Heart left ventricle (tissue), 16 donors: ENCODE results near the gene ARFIP1. TPM values are rescaled to one million over a fixed set of nuclear protein-coding genes. Genes with fewer than 3 reads are reported as not detected.

Source experiments
- ATAC-seq, 4 donors: fragments of 200-7000 bp; cut with Tn5 transposase; one replicate each; pipeline ENCODE4 v1.9.1; 2020 to 2022; ENCODE audit warnings: moderate library complexity in 4 of 4, mild to moderate bottlenecking in 3 of 4, moderate number of reproducible peaks in 1 of 4
- DNase-seq, 5 donors: peaks; one replicate each; pipeline ENCODE4 v3.0.0-alpha.2; 2020
- H3K27ac ChIP-seq, 12 donors: fragments of 200-600 bp; sonication (generic) in 4 of 12; one replicate each; pipeline versions ENCODE4 v1.5.0 to v1.8.0; 2016 to 2022; ENCODE audit warnings: mild to moderate bottlenecking in 2 of 12
- H3K27me3 ChIP-seq, 9 donors: fragments of 200-600 bp; sonication (generic) in 2 of 9; one replicate each; pipeline versions ENCODE4 v1.5.1 to v1.8.0; 2016 to 2022; ENCODE audit warnings: mild to moderate bottlenecking in 3 of 9
- H3K36me3 ChIP-seq, 9 donors: fragments of 200-600 bp; sonication (generic) in 2 of 9; one replicate each; pipeline versions ENCODE4 v1.5.0 to v1.8.0; 2018 to 2022; ENCODE audit warnings: mild to moderate bottlenecking in 2 of 9
- H3K4me1 ChIP-seq, 12 donors: fragments of 200-600 bp; sonication (generic) in 4 of 12; one replicate each; pipeline versions ENCODE4 v1.5.0 to v1.8.0; 2016 to 2022; ENCODE audit warnings: mild to moderate bottlenecking in 3 of 12
- H3K4me3 ChIP-seq, 12 donors: fragments of 200-600 bp; sonication (generic) in 4 of 12; one replicate each; pipeline versions ENCODE4 v1.5.0 to v1.8.0; 2017 to 2022; ENCODE audit warnings: mild to moderate bottlenecking in 9 of 12, moderate library complexity in 4 of 12
- H3K9me3 ChIP-seq, 12 donors: fragments of 200-600 bp; sonication (generic) in 4 of 12; one replicate each; pipeline versions ENCODE4 v1.5.0 to v1.8.0; 2016 to 2022; ENCODE audit warnings: mild to moderate bottlenecking in 1 of 12
- POLR2A ChIP-seq, 2 donors: fragments of 450-650 bp; IDR thresholded peaks; one replicate each; pipeline ENCODE4 v1.6.1; 2017; ENCODE audit warnings: antibody characterized with exemption in 2 of 2, mild to moderate bottlenecking in 2 of 2, moderate library complexity in 2 of 2
- WGBS, 4 donors: extraction: QIAGEN DNeasy Blood & Tissue Kit in 2 of 4; methylation state at CpG; one replicate each; pipeline versions ENCODE4 v1.1.5 to v1.1.7; 2013 to 2018; 5-methylcytosine and 5-hydroxymethylcytosine counted together
- intact Hi-C, 10 donors: fragments of 100-400 bp; cut with DNase I; formaldehyde crosslinking; loops; one replicate each; pipeline versions ENCODE4 v1.11.1 to v1.14.2; 2022
- polyA plus RNA-seq, 2 donors: library from polyadenylated mRNA; stranded (reverse); fragments of 200-250 nt; gene quantifications; one replicate each; pipeline ENCODE4 v1.2.3, GENCODE V29; 2013
- total RNA-seq, 9 donors: library from RNA; depleted of rRNA in 2 of 9; stranded (reverse); fragments of >200 nt in 2 of 9; fragmentation: NEBNext Ultra II Directional in 3 of 9; extraction: Animal tissue kit (Norgen Biotek cat#: 25700) in 3 of 9; gene quantifications; one replicate each; pipeline versions ENCODE4 v1.1.0 to v1.2.4, GENCODE V29; 2016 to 2023
- TF ChIP-seq, protein P1 (sequence below), 12 donors: fragments of 200-600 bp; sonication (generic) in 4 of 12; IDR thresholded peaks; one replicate each; pipeline versions ENCODE4 v1.5.0 to v1.8.0; 2018 to 2022; ENCODE audit warnings: antibody characterized with exemption in 12 of 12, mild to moderate bottlenecking in 5 of 12
- donor health status: ischemic (EF 13 %, LVEDD 7.1; RV severe dilation, severe dysfunction).
- donor health status: healthy with polysubstance abuse.
- donor health status: DM: no; HTN: yes; CAD: no.
- donor health status: DM: no; HTN: no; CAD: no.
- donor health status: ischemic (EF 25% LVEDD 6.9; RV normal size, moderate dysfunction).
- donor health status: ischemic (EF 25% LVEDD 5.7; RV mildly dilated, moderate dysfunction).
- donor health status: healthy.
- donor health status: DM: yes; HTN: yes; CAD: no.
- donor health status: ischemic (EF 35%, LVEDD 5.7; RV mildly dilated, moderate dysfunction).
- donor health status: nonischemic (EF 11% LVEDD 7.7; RV severe dilation, severe dysfunction).
- donor health status: DM: yes; HTN: yes; CAD: no.
- donor health status: PGD.
- donor health status: ischemic (EF 29% LVEDD 5.4; RV normal size, mild dysfunction).
- donor health status: nonischemic (EF 23%, LVEDD 6.1; RV moderate dilation, normal function).

ARFIP1 gene
- total and polyA plus RNA-seq, 11 donors, result 9.0 to 30.6 (median 11.8) TPM

DNA sequence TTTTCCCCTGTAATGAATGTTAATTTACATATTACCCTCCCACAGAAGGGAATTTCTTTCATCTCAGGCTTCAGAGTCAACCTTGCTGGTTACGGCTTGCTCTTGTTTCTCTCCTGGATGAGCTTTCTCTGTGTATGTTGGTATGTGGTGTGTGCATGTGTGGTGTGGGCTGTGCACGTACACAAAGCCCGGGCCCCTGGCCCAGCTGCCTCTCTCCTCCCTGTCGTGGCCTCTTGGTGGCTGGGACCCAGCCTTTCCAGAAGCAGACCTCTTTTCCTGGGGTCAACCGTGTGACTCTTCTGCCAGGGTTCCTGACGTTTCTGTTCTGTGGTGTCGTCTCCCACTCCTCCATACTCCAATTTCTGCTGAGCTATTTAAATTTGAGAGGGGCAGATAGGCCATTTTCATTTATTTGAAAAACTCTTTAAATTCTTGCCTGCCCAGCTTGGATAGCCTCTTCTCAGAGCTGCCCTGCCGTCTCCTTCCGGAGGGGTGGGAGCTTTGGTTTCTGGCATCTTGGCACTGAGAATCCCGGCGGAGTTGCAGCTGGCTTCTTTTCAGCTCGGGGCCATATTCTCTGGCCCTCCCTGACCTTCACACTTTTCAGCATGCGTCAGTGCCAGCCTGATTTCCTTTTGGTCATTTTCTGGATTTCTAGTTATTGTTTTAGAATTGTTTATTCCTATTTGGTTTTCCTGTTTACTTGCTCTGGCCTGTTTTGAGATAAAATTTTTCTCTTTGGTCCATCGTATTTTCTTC, 181.4 kb downstream of the ARFIP1 start:
- 79 to 81% (median 81%) methylated on average over 14 of the region's 14 CpGs for WGBS, 4 donors
- Histone ChIP-seq H3K27ac (no peak overlapping the region), H3K36me3 (no peaks in the 10 kb centered on the region), H3K4me3 (no peak overlapping the region), H3K4me1 (peaks cover 0 to 19% (median 12%) of the 10 kb centered on the region in 12 donors), H3K9me3 (no peaks in the 10 kb centered on the region), H3K27me3 (no peaks in the 10 kb centered on the region)
- no peak for DNase-seq
- no peak for ATAC-seq
- TF ChIP-seq POLR2A (IDR thresholded peaks at IDR 0.05), result no peak
- TF ChIP-seq, protein P1, sequence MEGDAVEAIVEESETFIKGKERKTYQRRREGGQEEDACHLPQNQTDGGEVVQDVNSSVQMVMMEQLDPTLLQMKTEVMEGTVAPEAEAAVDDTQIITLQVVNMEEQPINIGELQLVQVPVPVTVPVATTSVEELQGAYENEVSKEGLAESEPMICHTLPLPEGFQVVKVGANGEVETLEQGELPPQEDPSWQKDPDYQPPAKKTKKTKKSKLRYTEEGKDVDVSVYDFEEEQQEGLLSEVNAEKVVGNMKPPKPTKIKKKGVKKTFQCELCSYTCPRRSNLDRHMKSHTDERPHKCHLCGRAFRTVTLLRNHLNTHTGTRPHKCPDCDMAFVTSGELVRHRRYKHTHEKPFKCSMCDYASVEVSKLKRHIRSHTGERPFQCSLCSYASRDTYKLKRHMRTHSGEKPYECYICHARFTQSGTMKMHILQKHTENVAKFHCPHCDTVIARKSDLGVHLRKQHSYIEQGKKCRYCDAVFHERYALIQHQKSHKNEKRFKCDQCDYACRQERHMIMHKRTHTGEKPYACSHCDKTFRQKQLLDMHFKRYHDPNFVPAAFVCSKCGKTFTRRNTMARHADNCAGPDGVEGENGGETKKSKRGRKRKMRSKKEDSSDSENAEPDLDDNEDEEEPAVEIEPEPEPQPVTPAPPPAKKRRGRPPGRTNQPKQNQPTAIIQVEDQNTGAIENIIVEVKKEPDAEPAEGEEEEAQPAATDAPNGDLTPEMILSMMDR (IDR thresholded peaks at IDR 0.05), result no peak
- intact Hi-C loops, result no loop called here

DNA sequence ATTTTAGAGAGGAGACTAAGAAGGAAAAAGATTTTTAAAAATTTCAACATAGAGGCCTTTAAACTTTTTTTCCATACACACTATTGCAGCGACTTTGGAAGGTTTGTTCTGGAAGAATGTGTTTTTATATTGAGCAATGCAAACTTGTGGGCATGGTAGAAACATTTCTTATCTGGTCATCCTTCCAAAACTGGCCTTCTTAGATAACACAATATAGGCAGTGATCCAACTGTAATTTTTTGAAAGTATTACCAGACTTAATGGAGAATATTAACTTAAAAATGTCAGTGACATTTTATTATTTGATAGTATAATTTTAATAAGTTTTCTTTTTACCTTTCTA, 182.0 kb downstream of the ARFIP1 start:
- Histone ChIP-seq H3K4me1 (peaks cover 0 to 18% (median 11%) of the 10 kb centered on the region in 12 donors), H3K27me3 (no peaks in the 10 kb centered on the region), H3K36me3 (no peaks in the 10 kb centered on the region), H3K9me3 (no peaks in the 10 kb centered on the region), H3K27ac (no peak overlapping the region), H3K4me3 (no peak overlapping the region)
- ATAC-seq, result no peak
- intact Hi-C loops, result no loop called here
- WGBS, 4 donors, result 84 to 93% (median 89%) methylated on average over 1 of the region's 1 CpG
- TF ChIP-seq, protein P1 (IDR thresholded peaks at IDR 0.05), result no peak
- TF ChIP-seq POLR2A (IDR thresholded peaks at IDR 0.05), result no peak
- DNase-seq, result no peak

Other genes with a start within 250 kb of the ARFIP1 start
- 10 to 100 TPM; 37.2 to 74.1 (median 65.6) TPM for gene FBXW7, start 243.9 kb upstream of the ARFIP1 start, total RNA-seq
- 10 to 100 TPM; 20.6 to 29.1 TPM for gene FBXW7, start 243.9 kb upstream of the ARFIP1 start, polyA plus RNA-seq
- 1 to 10 TPM; 1.2 to 8.0 (median 1.8) TPM for gene TMEM154, start 100.0 kb upstream of the ARFIP1 start, total RNA-seq
- under 1 TPM; 0.27 to 0.37 TPM for gene TMEM154, start 100.0 kb upstream of the ARFIP1 start, polyA plus RNA-seq
- under 1 TPM in 8 of 9 donors, not detected in 1; 0.16 to 0.50 (median 0.32) TPM for gene TIGD4, start 224 bp upstream of the ARFIP1 start, total RNA-seq
- under 1 TPM; 0.15 to 0.40 TPM for gene TIGD4, start 224 bp upstream of the ARFIP1 start, polyA plus RNA-seq
- gene FHDC1, start 156.4 kb downstream of the ARFIP1 start, total RNA-seq, result under 1 TPM; 0.04 to 0.97 (median 0.19) TPM
- under 1 TPM; 0.27 to 0.30 TPM for gene FHDC1, start 156.4 kb downstream of the ARFIP1 start, polyA plus RNA-seq